Colonic mucosa (tissue), 4 donors: ENCODE measurements around the gene GCG. TPM values are rescaled to one million over a fixed set of nuclear protein-coding genes. Genes with fewer than 3 reads are reported as not detected.

Source experiments
- DNase-seq: peaks from one replicate; pipeline ENCODE4 v3.0.0-alpha.2; 2020
- H3K27ac ChIP-seq: fragments of 200-600 bp; one replicate; pipeline ENCODE4 v1.8.0; 2021
- H3K27me3 ChIP-seq: fragments of 200-600 bp; one replicate; pipeline ENCODE4 v1.8.0; 2021
- H3K36me3 ChIP-seq: fragments of 200-600 bp; one replicate; pipeline ENCODE4 v1.8.0; 2021
- H3K4me1 ChIP-seq: fragments of 200-600 bp; one replicate; pipeline ENCODE4 v1.8.0; 2021; ENCODE audit warnings: mild to moderate bottlenecking
- H3K4me3 ChIP-seq: fragments of 200-600 bp; one replicate; pipeline ENCODE4 v1.8.0; 2021
- H3K9ac ChIP-seq, 2 donors: one replicate each; pipeline ENCODE4 v1.7.0; 2013; ENCODE audit warnings: control low read depth in 2 of 2, low read depth in 2 of 2, low read length in 2 of 2
- H3K9me3 ChIP-seq: fragments of 200-600 bp; one replicate; pipeline ENCODE4 v1.8.0; 2021
- intact Hi-C: fragments of 100-400 bp; cut with DNase I; formaldehyde crosslinking; loops from one replicate; pipeline ENCODE4 v1.14.1; 2022
- total RNA-seq, 2 donors: library from RNA; stranded (reverse); fragmentation: NEBNext Ultra II Directional in 1 of 2; extraction: Animal tissue kit (Norgen Biotek cat#: 25700) in 1 of 2; gene quantifications; one replicate each; pipeline ENCODE4 v1.2.1, GENCODE V29; 2021
- TF ChIP-seq, protein P1 (sequence below): fragments of 200-600 bp; IDR thresholded peaks from one replicate; pipeline ENCODE4 v1.8.0; 2022; ENCODE audit warnings: antibody characterized with exemption, mild to moderate bottlenecking
- donor health status: healthy.
- donor health status: DM: no; HTN: no; CAD: no.
- donor health status: DM: no; HTN: no; CAD: no.

The GCG gene
- total RNA-seq, 2 donors from 2014 or later, result 55.8 to 81.3 TPM

DNA sequence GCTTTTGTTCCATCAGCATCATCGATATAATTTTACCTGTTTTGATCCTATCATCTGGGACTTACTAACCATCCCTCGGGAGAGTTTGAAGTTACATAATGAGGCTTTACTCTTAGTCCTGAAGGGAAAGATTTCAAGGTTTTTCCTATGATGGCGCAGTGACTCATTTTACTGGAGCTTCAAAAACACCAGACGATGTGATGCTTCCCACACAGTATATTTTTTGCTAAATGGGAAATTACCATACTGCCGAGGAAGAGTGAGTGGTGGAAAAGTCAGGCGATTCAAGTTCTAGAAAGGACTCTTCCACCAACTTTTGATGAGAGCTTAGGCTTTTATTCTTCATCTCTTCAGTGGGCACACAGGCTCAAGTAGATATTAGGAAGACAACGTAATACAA, 44.6 kb upstream of the GCG start:
- H3K4me3 ChIP-seq, result no peak overlapping the region
- DNase-seq, result no peak
- TF ChIP-seq, protein P1, sequence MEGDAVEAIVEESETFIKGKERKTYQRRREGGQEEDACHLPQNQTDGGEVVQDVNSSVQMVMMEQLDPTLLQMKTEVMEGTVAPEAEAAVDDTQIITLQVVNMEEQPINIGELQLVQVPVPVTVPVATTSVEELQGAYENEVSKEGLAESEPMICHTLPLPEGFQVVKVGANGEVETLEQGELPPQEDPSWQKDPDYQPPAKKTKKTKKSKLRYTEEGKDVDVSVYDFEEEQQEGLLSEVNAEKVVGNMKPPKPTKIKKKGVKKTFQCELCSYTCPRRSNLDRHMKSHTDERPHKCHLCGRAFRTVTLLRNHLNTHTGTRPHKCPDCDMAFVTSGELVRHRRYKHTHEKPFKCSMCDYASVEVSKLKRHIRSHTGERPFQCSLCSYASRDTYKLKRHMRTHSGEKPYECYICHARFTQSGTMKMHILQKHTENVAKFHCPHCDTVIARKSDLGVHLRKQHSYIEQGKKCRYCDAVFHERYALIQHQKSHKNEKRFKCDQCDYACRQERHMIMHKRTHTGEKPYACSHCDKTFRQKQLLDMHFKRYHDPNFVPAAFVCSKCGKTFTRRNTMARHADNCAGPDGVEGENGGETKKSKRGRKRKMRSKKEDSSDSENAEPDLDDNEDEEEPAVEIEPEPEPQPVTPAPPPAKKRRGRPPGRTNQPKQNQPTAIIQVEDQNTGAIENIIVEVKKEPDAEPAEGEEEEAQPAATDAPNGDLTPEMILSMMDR, result no peak
- H3K36me3 ChIP-seq, result no peaks in the 10 kb centered on the region
- H3K27me3 ChIP-seq, result no peaks in the 10 kb centered on the region
- no peak overlapping the region for H3K27ac ChIP-seq
- intact Hi-C loops, result no loop called here
- no peak overlapping the region for H3K9ac ChIP-seq
- no peaks in the 10 kb centered on the region for H3K9me3 ChIP-seq
- no peaks in the 10 kb centered on the region for H3K4me1 ChIP-seq

GRCh38 chr2:162188451-162188850, 36.4 kb upstream of the GCG start:
- no peaks in the 10 kb centered on the region for H3K4me1 ChIP-seq

GRCh38 chr2:162185541-162186232, 33.6 kb upstream of the GCG start:
- intact Hi-C loops, result no loop called here
- DNase-seq, result no peak
- no peaks in the 10 kb centered on the region for H3K4me1 ChIP-seq
- TF ChIP-seq, protein P1, result no peak
- H3K9me3 ChIP-seq, result no peaks in the 10 kb centered on the region
- H3K27ac ChIP-seq, result no peak overlapping the region
- no peak overlapping the region for H3K9ac ChIP-seq
- no peaks in the 10 kb centered on the region for H3K27me3 ChIP-seq
- no peak overlapping the region for H3K4me3 ChIP-seq
- no peaks in the 10 kb centered on the region for H3K36me3 ChIP-seq

More at GRCh38 chr2:162188451-162188850, 36.4 kb upstream of the GCG start:
- Histone ChIP-seq H3K27ac (no peak overlapping the region), H3K9ac (no peak overlapping the region), H3K27me3 (no peaks in the 10 kb centered on the region), H3K4me3 (no peak overlapping the region), H3K36me3 (no peaks in the 10 kb centered on the region), H3K9me3 (no peaks in the 10 kb centered on the region)
- intact Hi-C loops, result no loop called here
- no peak for DNase-seq
- TF ChIP-seq, protein P1, result no peak

GRCh38 chr2:162184821-162185450, 32.9 kb upstream of the GCG start:
- Histone ChIP-seq H3K9me3 (no peaks in the 10 kb centered on the region), H3K4me3 (no peak overlapping the region), H3K27ac (no peak overlapping the region), H3K4me1 (no peaks in the 10 kb centered on the region), H3K9ac (no peak overlapping the region), H3K36me3 (no peaks in the 10 kb centered on the region), H3K27me3 (no peaks in the 10 kb centered on the region)
- intact Hi-C loops, result no loop called here
- TF ChIP-seq, protein P1, result no peak
- DNase-seq, result no peak

GRCh38 chr2:162184359-162184758, 32.3 kb upstream of the GCG start:
- TF ChIP-seq, protein P1, result no peak

More at GRCh38 chr2:162184359-162184758, 32.3 kb upstream of the GCG start:
- no peaks in the 10 kb centered on the region for H3K27me3 ChIP-seq
- no peaks in the 10 kb centered on the region for H3K36me3 ChIP-seq
- no peak for DNase-seq
- no peak overlapping the region for H3K27ac ChIP-seq
- H3K9me3 ChIP-seq, result no peaks in the 10 kb centered on the region
- H3K4me3 ChIP-seq, result no peak overlapping the region
- H3K9ac ChIP-seq, result no peak overlapping the region
- no peaks in the 10 kb centered on the region for H3K4me1 ChIP-seq
- intact Hi-C loops, result no loop called here
